HG02759 (cell line): Measurements from ENCODE around the gene SLC35G1.

Experiments
- ATAC-seq: cut with Tn5 transposase; IDR thresholded peaks from one replicate; pipeline ENCODE4 v1.9.1; 2021; ENCODE audit warnings: mild to moderate bottlenecking, moderate library complexity; ENCODE audit not compliant: unreplicated experiment

SLC35G1 gene

GRCh38 chr10:93875032-93875358 is 18.8 kb upstream of the SLC35G1 start:
- ATAC-seq, result no peak

- ATAC-seq, result no peak
Measured at GRCh38 chr10:93876381-93876780, 17.4 kb upstream of the SLC35G1 start.

- no peak for ATAC-seq
Measured at GRCh38 chr10:93879273-93879672, 14.5 kb upstream of the SLC35G1 start.

GRCh38 chr10:93894516-93895378 is 969 bp downstream of the SLC35G1 start:
- ATAC-seq, result no peak

GRCh38 chr10:93897070-93897780 is 3.4 kb downstream of the SLC35G1 start:
- ATAC-seq, result no peak

GRCh38 chr10:93899109-93899508 is 5.3 kb downstream of the SLC35G1 start:
- ATAC-seq, result no peak

- ATAC-seq, result no peak
Measured at GRCh38 chr10:93903051-93903450, 9.3 kb downstream of the SLC35G1 start.

GRCh38 chr10:93904901-93905300 is 11.1 kb downstream of the SLC35G1 start:
- no peak for ATAC-seq

GRCh38 chr10:93907059-93907458 is 13.3 kb downstream of the SLC35G1 start:
- no peak for ATAC-seq

GRCh38 chr10:93911866-93912265 is 18.1 kb downstream of the SLC35G1 start:
- ATAC-seq, result no peak

GRCh38 chr10:93912444-93912843 is 18.7 kb downstream of the SLC35G1 start:
- no peak for ATAC-seq

GRCh38 chr10:93913706-93914105 is 19.9 kb downstream of the SLC35G1 start:
- no peak for ATAC-seq

- ATAC-seq, result no peak
Measured at GRCh38 chr10:93915598-93915997, 21.8 kb downstream of the SLC35G1 start.

- no peak for ATAC-seq
Measured at GRCh38 chr10:93916257-93917063, 22.7 kb downstream of the SLC35G1 start.

GRCh38 chr10:93917064-93917391 is 23.2 kb downstream of the SLC35G1 start:
- ATAC-seq, result no peak

- ATAC-seq, result no peak
Measured at GRCh38 chr10:93917821-93918220, 24.0 kb downstream of the SLC35G1 start.

- ATAC-seq, result no peak
Measured at GRCh38 chr10:93921338-93921737, 27.6 kb downstream of the SLC35G1 start.

- no peak for ATAC-seq
Measured at GRCh38 chr10:93926613-93927012, 32.8 kb downstream of the SLC35G1 start.

- ATAC-seq, result no peak
Measured at GRCh38 chr10:93938140-93938539, 44.4 kb downstream of the SLC35G1 start.

GRCh38 chr10:93940881-93941280 is 47.1 kb downstream of the SLC35G1 start:
- ATAC-seq, result no peak

- no peak for ATAC-seq
Measured at GRCh38 chr10:93941606-93942005, 47.8 kb downstream of the SLC35G1 start.

- ATAC-seq, result no peak
Measured at GRCh38 chr10:93945819-93946218, 52.0 kb downstream of the SLC35G1 start.
